ENCODE data around the gene SERPINA5. TPM values are rescaled to one million over a fixed set of nuclear protein-coding genes. Genes with fewer than 3 reads are reported as not detected.

SERPINA5 gene
- total and polyA plus RNA-seq, 3 experiments from 2014 or later = not detected

DNA sequence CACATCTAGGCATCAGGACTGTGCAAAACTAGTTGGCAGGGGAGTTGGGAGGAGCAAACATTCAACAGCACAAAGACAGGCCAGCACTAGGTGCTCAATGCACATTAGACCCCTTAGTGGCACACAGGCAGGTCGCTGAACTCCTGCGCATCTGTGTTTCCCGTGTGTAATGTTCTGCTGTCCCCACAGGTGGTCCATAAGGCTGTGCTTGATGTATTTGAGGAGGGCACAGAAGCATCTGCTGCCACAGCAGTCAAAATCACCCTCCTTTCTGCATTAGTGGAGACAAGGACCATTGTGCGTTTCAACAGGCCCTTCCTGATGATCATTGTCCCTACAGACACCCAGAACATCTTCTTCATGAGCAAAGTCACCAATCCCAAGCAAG, 42.2 kb downstream of the SERPINA5 start:
- H3K9me3 Mint-ChIP-seq = peaks cover 0 to 13% (median 8%) of the 10 kb centered on the region in 5 donors
- H3K36me3 Mint-ChIP-seq = no peaks in the 10 kb centered on the region
- no peaks in the 10 kb centered on the region for H3K36me3 ChIP-seq (ENCODE audit: insufficient read depth, low read length)
- H3K9me3 ChIP-seq (ENCODE audit: low read length) = peaks cover 6% of the 10 kb centered on the region
- H3K4me3 ChIP-seq (ENCODE audit: low read length) = no peak overlapping the region
- H3K27ac ChIP-seq (ENCODE audit: low read depth, low read length) = no peak overlapping the region
- H3K27me3 ChIP-seq (ENCODE audit: insufficient read depth, low read length, poor library complexity, severe bottlenecking) = no peaks in the 10 kb centered on the region
- ChIA-PET POLR2A (no interaction called here), CTCF (no interaction called here)
- no peak overlapping the region for H3K4me3 Mint-ChIP-seq
- no peaks in the 10 kb centered on the region for H3K4me1 ChIP-seq (ENCODE audit: insufficient read depth, low read length)
- no peaks in the 10 kb centered on the region for H3K4me1 Mint-ChIP-seq
- no peak for DNase-seq
- H3K27ac Mint-ChIP-seq = no peak overlapping the region
- peaks cover 11 to 13% of the 10 kb centered on the region in 2 donors for H3K27me3 Mint-ChIP-seq

DNA sequence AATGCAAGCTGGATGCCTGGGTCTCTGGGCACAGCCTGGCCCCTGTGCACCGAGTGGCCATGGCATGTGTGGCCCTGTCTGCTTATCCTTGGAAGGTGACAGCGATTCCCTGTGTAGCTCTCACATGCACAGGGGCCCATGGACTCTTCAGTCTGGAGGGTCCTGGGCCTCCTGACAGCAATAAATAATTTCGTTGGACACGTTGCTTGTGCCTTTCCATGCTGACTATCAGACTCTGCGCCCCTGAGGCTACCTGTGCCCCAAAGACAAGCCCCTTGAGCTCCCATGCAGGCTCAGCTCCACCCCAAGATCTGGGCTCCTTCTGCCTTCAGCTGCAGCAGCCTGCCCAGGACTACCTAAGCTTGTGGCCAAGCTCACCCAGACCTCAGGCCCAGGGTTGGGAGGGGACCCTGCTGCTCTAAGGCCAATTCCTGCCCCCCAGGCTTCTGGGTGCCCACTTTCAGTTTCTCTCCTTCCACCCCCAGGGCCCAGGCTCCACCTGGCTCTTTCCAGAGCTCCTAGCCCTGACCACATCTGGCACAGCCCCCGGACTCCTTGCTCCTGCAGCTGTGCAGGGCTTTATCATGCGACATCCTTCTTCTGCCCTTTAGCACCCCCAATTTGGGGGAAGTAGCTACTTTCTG, 42.8 kb downstream of the SERPINA5 start:
- Mint-ChIP-seq H3K4me3 (no peak overlapping the region), H3K4me1 (no peaks in the 10 kb centered on the region), H3K9me3 (peaks cover 0 to 8% (median 2%) of the 10 kb centered on the region in 5 donors), H3K27me3 (peaks cover 10 to 11% of the 10 kb centered on the region in 2 donors), H3K27ac (no peak overlapping the region), H3K36me3 (no peaks in the 10 kb centered on the region)
- no peaks in the 10 kb centered on the region for H3K27me3 ChIP-seq (ENCODE audit: insufficient read depth, low read length, poor library complexity, severe bottlenecking)
- H3K4me3 ChIP-seq (ENCODE audit: low read length) = no peak overlapping the region
- no peak for DNase-seq
- peaks cover 1% of the 10 kb centered on the region for H3K9me3 ChIP-seq (ENCODE audit: low read length)
- no peaks in the 10 kb centered on the region for H3K4me1 ChIP-seq (ENCODE audit: insufficient read depth, low read length)
- H3K36me3 ChIP-seq (ENCODE audit: insufficient read depth, low read length) = no peaks in the 10 kb centered on the region
- POLR2A ChIA-PET = no interaction called here
- no peak overlapping the region for H3K27ac ChIP-seq (ENCODE audit: low read depth, low read length)
- CTCF ChIA-PET = no interaction called here

DNA sequence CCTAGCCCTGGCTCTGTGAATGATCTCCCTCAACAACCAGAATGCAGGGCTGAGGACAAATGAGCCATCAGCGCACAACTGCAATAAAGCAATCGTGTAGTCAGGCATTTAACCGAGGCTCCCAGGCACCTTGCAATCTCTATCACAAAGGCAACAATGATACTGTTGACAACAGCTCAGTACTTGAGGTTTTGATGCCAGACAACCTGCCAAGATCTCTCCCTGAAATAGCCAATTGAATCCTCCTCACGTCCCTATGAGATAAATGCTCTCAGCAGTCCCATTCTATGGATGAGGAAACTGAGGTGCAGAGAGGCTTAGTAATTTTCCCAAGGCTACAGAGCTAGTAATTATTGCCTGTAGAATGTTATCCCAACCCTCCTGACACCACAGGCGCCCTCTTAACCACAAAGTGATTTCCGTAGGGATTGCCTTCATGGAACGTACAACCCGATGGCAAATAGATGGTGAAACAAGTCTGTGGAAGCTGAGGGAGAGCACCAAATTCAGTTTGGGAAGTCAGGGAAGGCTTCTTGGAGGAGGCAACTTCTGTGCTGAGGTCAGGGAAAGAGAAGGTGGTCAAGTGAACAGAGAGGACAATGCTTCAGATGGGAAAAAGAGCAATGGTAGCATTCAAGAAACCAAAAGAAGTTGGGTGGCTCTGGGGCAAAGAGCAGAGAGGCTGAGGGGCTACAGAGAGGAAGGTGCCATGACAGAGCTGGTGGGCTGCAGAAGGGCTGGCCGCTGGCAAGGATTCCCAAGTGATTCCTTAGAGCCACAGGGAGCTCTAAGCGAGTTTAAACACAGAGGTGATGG, 43.5 kb downstream of the SERPINA5 start:
- H3K36me3 ChIP-seq (ENCODE audit: insufficient read depth, low read length) = no peaks in the 10 kb centered on the region
- CTCF ChIA-PET = no interaction called here
- no peak overlapping the region for H3K4me3 ChIP-seq (ENCODE audit: low read length)
- H3K9me3 ChIP-seq (ENCODE audit: low read length) = no peaks in the 10 kb centered on the region
- no peaks in the 10 kb centered on the region for H3K27me3 ChIP-seq (ENCODE audit: insufficient read depth, low read length, poor library complexity, severe bottlenecking)
- H3K4me1 Mint-ChIP-seq = no peaks in the 10 kb centered on the region
- POLR2A ChIA-PET = no interaction called here
- DNase-seq = no peak
- peaks cover 10 to 11% of the 10 kb centered on the region in 2 donors for H3K27me3 Mint-ChIP-seq
- H3K36me3 Mint-ChIP-seq = no peaks in the 10 kb centered on the region
- H3K9me3 Mint-ChIP-seq = peaks cover 0 to 6% (median 2%) of the 10 kb centered on the region in 5 donors
- H3K4me1 ChIP-seq (ENCODE audit: insufficient read depth, low read length) = no peaks in the 10 kb centered on the region
- H3K4me3 Mint-ChIP-seq = no peak overlapping the region
- no peak overlapping the region for H3K27ac Mint-ChIP-seq
- H3K27ac ChIP-seq (ENCODE audit: low read depth, low read length) = no peak overlapping the region

DNA sequence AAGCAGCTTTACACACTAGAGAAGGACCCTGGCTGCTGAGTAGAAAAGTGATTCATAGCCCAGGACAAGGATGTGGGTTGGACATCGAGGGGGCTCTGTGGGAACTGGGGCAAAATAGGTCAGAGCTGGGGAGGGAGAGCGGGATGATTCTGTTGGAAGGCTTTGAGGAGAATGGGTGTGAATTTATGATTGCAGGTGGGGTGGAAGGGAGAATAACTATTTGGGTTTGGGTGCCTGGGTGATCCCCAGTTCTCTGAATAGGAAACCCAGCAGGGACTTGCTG, 44.1 kb downstream of the SERPINA5 start:
- H3K36me3 ChIP-seq (ENCODE audit: insufficient read depth, low read length) = no peaks in the 10 kb centered on the region
- peaks cover 8 to 10% of the 10 kb centered on the region in 2 donors for H3K27me3 Mint-ChIP-seq
- no peaks in the 10 kb centered on the region for H3K36me3 Mint-ChIP-seq
- H3K4me3 Mint-ChIP-seq = no peak overlapping the region
- H3K4me1 Mint-ChIP-seq = no peaks in the 10 kb centered on the region
- no peak overlapping the region for H3K27ac Mint-ChIP-seq
- H3K27ac ChIP-seq (ENCODE audit: low read depth, low read length) = no peak overlapping the region
- H3K9me3 ChIP-seq (ENCODE audit: low read length) = no peaks in the 10 kb centered on the region
- H3K27me3 ChIP-seq (ENCODE audit: insufficient read depth, low read length, poor library complexity, severe bottlenecking) = no peaks in the 10 kb centered on the region
- no peaks in the 10 kb centered on the region for H3K4me1 ChIP-seq (ENCODE audit: insufficient read depth, low read length)
- no peak overlapping the region for H3K4me3 ChIP-seq (ENCODE audit: low read length)
- peaks cover 0 to 2% (median 2%) of the 10 kb centered on the region in 5 donors for H3K9me3 Mint-ChIP-seq
- no peak for DNase-seq
- ChIA-PET POLR2A (no interaction called here), CTCF (no interaction called here)

DNA sequence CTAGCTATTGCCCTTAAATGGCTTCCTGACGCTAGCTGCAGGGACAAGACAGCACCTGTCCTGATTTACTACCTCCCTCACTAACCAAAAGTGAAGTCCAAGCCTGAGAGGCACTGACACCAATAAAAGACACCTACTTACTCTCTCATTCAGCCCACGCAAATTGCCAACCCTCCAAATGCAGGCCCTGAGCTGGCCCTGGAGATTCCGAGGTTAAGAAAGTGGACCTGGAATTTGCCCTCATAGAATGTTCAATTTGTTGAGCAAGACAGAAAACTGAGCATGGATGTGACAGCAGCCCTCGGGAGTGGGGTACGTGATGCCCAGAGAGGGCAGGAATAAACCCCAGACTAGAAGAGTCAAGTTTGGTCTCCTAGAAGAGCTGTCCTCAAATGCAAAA, 47.4 kb downstream of the SERPINA5 start:
- Mint-ChIP-seq H3K27me3 (peaks cover under 1% of the 10 kb centered on the region in 2 donors), H3K36me3 (no peaks in the 10 kb centered on the region), H3K9me3 (no peaks in the 10 kb centered on the region), H3K4me1 (no peaks in the 10 kb centered on the region), H3K27ac (no peak overlapping the region), H3K4me3 (no peak overlapping the region)
- CTCF ChIA-PET = no interaction called here
- DNase-seq = no peak
- H3K27ac ChIP-seq (ENCODE audit: low read depth, low read length) = no peak overlapping the region
- no peak overlapping the region for H3K4me3 ChIP-seq (ENCODE audit: low read length)
- no peaks in the 10 kb centered on the region for H3K36me3 ChIP-seq (ENCODE audit: insufficient read depth, low read length)
- H3K9me3 ChIP-seq (ENCODE audit: low read length) = no peaks in the 10 kb centered on the region
- H3K27me3 ChIP-seq (ENCODE audit: insufficient read depth, low read length, poor library complexity, severe bottlenecking) = no peaks in the 10 kb centered on the region
- POLR2A ChIA-PET = no interaction called here
- no peaks in the 10 kb centered on the region for H3K4me1 ChIP-seq (ENCODE audit: insufficient read depth, low read length)

DNA sequence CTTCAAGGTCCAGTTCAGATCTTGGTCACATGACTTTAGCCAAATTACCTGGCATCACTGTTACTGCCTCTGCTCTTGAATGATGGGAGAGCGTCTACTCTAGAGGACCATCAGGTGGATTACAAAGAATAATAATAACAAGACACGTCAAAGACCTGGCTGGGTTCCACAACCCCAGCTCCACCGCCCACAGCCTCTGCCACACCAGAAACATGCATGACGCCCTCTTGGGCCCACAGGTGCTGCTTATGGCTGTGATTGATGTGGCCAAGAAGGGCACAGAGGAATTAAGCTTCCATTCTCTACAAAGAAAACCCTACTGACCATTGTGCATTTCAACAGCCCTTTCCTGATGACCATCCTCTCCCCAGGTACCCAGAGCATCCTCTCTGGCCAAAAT, 49.2 kb downstream of the SERPINA5 start:
- no peak for DNase-seq
- H3K27me3 ChIP-seq (ENCODE audit: insufficient read depth, low read length, poor library complexity, severe bottlenecking) = no peaks in the 10 kb centered on the region
- peaks cover 0 to 6% of the 10 kb centered on the region in 2 donors for H3K27me3 Mint-ChIP-seq
- no peak overlapping the region for H3K27ac ChIP-seq (ENCODE audit: low read depth, low read length)
- H3K36me3 ChIP-seq (ENCODE audit: insufficient read depth, low read length) = no peaks in the 10 kb centered on the region
- CTCF ChIA-PET = no interaction called here
- H3K4me1 ChIP-seq (ENCODE audit: insufficient read depth, low read length) = no peaks in the 10 kb centered on the region
- no peaks in the 10 kb centered on the region for H3K4me1 Mint-ChIP-seq
- no peak overlapping the region for H3K4me3 Mint-ChIP-seq
- H3K9me3 Mint-ChIP-seq = no peaks in the 10 kb centered on the region
- POLR2A ChIA-PET = no interaction called here
- no peak overlapping the region for H3K27ac Mint-ChIP-seq
- no peak overlapping the region for H3K4me3 ChIP-seq (ENCODE audit: low read length)
- no peaks in the 10 kb centered on the region for H3K9me3 ChIP-seq (ENCODE audit: low read length)
- H3K36me3 Mint-ChIP-seq = no peaks in the 10 kb centered on the region

DNA sequence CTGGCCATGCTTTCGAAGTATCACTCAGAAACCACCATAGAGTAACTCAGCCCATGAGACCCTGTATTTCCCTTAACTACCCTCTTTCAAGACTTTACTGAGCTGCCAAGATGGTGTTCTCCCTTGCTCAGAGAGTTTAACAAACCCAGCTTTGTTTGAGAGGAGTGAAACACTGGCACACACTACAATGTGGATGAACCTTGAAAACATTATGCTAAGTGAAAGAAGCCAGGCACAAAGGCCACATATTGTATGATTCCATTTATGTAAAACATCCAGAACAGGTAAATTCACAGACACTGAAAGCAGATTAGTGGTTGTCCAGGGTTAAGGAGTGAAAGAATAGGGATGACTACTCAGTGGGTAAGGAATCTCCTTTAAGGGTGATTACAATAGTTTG, 49.8 kb downstream of the SERPINA5 start:
- ChIA-PET CTCF (no interaction called here), POLR2A (no interaction called here)
- no peak overlapping the region for H3K27ac Mint-ChIP-seq
- no peaks in the 10 kb centered on the region for H3K4me1 ChIP-seq (ENCODE audit: insufficient read depth, low read length)
- H3K9me3 ChIP-seq (ENCODE audit: low read length) = no peaks in the 10 kb centered on the region
- H3K36me3 Mint-ChIP-seq = no peaks in the 10 kb centered on the region
- H3K4me3 ChIP-seq (ENCODE audit: low read length) = no peak overlapping the region
- H3K27me3 Mint-ChIP-seq = peaks cover 0 to 6% of the 10 kb centered on the region in 2 donors
- no peak for DNase-seq
- no peaks in the 10 kb centered on the region for H3K27me3 ChIP-seq (ENCODE audit: insufficient read depth, low read length, poor library complexity, severe bottlenecking)
- no peak overlapping the region for H3K4me3 Mint-ChIP-seq
- no peaks in the 10 kb centered on the region for H3K9me3 Mint-ChIP-seq
- H3K4me1 Mint-ChIP-seq = no peaks in the 10 kb centered on the region
- H3K27ac ChIP-seq (ENCODE audit: low read depth, low read length) = no peak overlapping the region
- H3K36me3 ChIP-seq (ENCODE audit: insufficient read depth, low read length) = no peaks in the 10 kb centered on the region

DNA sequence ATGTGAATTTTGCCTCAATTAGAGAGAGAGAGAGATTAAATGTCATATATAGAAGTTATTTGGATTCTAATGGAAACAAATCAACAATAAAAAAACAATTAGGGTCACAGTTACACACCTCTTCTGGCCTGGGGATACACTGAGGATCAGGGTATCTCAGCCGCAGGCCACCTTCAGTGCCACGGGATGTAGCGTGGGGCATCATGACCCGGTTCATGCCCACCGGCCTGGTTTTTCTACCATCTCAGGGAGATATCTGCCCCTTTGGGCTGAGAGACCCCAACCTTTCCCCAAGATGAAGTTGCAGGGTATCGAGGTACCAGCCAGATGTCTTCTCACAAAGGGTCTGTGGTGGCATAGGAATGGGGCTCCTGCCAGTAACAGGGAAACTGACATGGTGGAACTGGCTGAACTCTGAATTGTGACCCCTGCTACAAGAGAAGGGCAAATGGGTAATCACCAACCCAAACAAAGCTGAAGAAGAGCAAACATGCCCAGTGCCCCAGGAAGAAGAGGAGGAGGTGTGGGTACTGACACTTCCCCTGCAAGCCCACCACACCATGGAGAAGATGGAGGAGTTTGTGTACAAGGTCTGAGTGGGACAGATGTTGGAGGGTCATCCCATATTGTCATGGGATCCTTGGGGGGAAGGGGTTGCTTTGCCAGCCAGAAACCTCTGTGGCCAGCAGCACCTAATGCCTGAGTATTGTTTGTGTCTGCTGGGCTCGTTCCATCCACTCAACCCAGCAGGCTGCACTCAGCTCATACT, 50.5 kb downstream of the SERPINA5 start:
- peaks cover 0 to 6% of the 10 kb centered on the region in 2 donors for H3K27me3 Mint-ChIP-seq
- no peak overlapping the region for H3K4me3 Mint-ChIP-seq
- H3K27ac Mint-ChIP-seq = no peak overlapping the region
- H3K4me3 ChIP-seq (ENCODE audit: low read length) = no peak overlapping the region
- H3K9me3 ChIP-seq (ENCODE audit: low read length) = no peaks in the 10 kb centered on the region
- ChIA-PET POLR2A (no interaction called here), CTCF (no interaction called here)
- no peaks in the 10 kb centered on the region for H3K4me1 Mint-ChIP-seq
- no peaks in the 10 kb centered on the region for H3K36me3 ChIP-seq (ENCODE audit: insufficient read depth, low read length)
- no peaks in the 10 kb centered on the region for H3K36me3 Mint-ChIP-seq
- H3K27me3 ChIP-seq (ENCODE audit: insufficient read depth, low read length, poor library complexity, severe bottlenecking) = no peaks in the 10 kb centered on the region
- H3K27ac ChIP-seq (ENCODE audit: low read depth, low read length) = no peak overlapping the region
- H3K9me3 Mint-ChIP-seq = no peaks in the 10 kb centered on the region
- no peaks in the 10 kb centered on the region for H3K4me1 ChIP-seq (ENCODE audit: insufficient read depth, low read length)
- no peak for DNase-seq
